ENCODE data around the gene ANKS1A. TPM values are rescaled to one million over a fixed set of nuclear protein-coding genes. Genes with fewer than 3 reads are reported as not detected.

Gene ANKS1A
- total RNA-seq, 1 donor from 2014 or later: 20.9 TPM

DNA sequence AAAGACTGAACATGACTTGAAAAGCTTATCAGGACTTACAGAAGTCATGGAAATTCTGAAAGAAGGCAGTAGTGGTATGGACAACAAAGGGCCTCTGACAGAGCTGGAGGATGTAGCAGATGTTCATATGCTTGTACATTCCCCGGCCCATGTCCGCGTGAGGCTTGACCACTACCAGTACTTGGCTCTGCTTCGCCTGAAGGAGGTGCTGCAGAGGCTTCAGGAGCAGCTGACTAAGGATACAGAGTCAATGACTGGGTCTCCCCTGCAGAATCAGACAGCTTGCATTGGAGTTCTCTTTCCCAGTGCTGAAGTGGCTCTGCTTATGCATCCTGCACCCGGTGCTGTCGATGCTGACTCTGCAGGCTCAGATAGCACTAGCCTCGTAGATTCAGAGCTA lies 30.4 kb upstream of the ANKS1A start:
- no peaks in the 10 kb centered on the region for H3K4me1 ChIP-seq
- intact Hi-C loops (cut with DNase I): no loop called here
- no peak overlapping the region for H3K4me3 ChIP-seq
- no peaks in the 10 kb centered on the region for H3K27me3 ChIP-seq
- H3K9me3 ChIP-seq: no peaks in the 10 kb centered on the region
- no peak overlapping the region for H3K27ac ChIP-seq
- DNase-seq (ENCODE audit: low spot score in 2 of 2): no peak
- TF ChIP-seq, protein P1, sequence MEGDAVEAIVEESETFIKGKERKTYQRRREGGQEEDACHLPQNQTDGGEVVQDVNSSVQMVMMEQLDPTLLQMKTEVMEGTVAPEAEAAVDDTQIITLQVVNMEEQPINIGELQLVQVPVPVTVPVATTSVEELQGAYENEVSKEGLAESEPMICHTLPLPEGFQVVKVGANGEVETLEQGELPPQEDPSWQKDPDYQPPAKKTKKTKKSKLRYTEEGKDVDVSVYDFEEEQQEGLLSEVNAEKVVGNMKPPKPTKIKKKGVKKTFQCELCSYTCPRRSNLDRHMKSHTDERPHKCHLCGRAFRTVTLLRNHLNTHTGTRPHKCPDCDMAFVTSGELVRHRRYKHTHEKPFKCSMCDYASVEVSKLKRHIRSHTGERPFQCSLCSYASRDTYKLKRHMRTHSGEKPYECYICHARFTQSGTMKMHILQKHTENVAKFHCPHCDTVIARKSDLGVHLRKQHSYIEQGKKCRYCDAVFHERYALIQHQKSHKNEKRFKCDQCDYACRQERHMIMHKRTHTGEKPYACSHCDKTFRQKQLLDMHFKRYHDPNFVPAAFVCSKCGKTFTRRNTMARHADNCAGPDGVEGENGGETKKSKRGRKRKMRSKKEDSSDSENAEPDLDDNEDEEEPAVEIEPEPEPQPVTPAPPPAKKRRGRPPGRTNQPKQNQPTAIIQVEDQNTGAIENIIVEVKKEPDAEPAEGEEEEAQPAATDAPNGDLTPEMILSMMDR (IDR thresholded peaks at IDR 0.05): no peak
- peaks cover 57 to 68% of the 10 kb centered on the region in 2 donors for H3K36me3 ChIP-seq

DNA sequence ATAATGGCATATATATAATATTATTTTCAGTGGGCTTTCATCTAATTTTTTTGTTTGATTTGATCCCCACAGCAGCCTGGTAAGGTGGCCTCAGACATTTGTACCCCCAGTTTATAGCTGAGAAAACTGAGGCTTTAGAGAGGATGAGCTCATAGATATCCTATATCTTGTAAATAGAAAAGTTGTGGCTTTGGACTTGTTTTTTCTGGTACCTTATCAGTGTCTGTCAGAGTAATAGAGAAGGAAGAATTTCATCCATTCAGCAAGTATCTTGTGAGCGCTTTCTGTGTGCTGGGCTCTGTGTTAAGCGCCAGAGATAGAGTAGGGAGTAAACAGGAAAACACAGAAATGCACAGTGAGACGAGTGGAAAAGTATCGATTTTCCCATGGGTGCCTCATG lies 29.1 kb upstream of the ANKS1A start:
- H3K27ac ChIP-seq: no peak overlapping the region

DNA sequence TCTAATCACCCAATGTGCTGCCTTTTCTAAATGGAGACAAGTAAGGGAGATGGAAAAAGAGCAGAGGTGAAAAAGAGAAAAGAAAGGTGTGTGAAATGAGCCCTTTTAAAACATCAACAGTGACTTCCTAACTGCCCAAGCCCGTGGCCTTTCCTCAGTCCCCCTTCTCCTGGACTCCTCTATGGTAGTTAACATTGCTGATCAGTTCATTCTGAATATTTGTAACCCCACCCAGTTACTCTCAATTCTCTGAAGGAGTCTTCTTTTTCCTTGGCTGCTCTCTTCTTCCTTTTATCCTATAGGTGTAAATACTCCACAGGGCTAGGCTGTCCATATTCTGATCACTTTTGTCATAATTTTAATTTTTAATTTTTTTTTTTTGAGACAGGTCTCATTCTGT lies 28.3 kb upstream of the ANKS1A start:
- intact Hi-C loops (cut with DNase I): no loop called here
- TF ChIP-seq, protein P1 (IDR thresholded peaks at IDR 0.05): no peak
- H3K36me3 ChIP-seq: peaks cover 50 to 67% of the 10 kb centered on the region in 2 donors

More for the DNA sequence above, 29.1 kb upstream of the ANKS1A start:
- H3K9me3 ChIP-seq: no peaks in the 10 kb centered on the region
- no peaks in the 10 kb centered on the region for H3K27me3 ChIP-seq
- no peak overlapping the region for H3K4me3 ChIP-seq
- intact Hi-C loops (cut with DNase I): no loop called here
- no peak for DNase-seq (ENCODE audit: low spot score in 2 of 2)
- H3K4me1 ChIP-seq: no peaks in the 10 kb centered on the region
- TF ChIP-seq, protein P1 (IDR thresholded peaks at IDR 0.05): no peak
- peaks cover 56 to 73% of the 10 kb centered on the region in 2 donors for H3K36me3 ChIP-seq

DNA sequence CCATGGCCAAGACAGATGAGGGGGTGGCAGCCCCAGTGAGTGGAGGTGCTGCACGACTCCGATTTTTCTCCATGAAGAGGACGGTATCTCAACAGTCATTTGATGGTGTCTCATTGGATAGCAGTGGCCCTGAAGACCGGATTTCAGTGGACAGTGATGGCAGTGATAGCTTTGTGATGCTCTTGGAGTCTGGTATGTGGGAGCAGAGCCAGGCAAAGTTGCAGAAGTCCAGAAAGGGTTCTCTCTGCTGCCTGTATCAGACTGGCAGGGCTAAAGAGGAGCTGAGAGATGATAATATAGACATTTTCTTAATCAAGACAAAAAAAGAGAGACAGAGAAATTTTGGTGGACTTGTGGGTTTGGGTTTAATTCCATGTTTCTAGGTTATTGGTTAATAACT lies 25.0 kb upstream of the ANKS1A start:
- Histone ChIP-seq H3K4me3 (no peak overlapping the region), H3K9me3 (no peaks in the 10 kb centered on the region), H3K27ac (no peak overlapping the region), H3K27me3 (no peaks in the 10 kb centered on the region), H3K36me3 (peaks cover 39 to 51% of the 10 kb centered on the region in 2 donors), H3K4me1 (no peaks in the 10 kb centered on the region)
- TF ChIP-seq, protein P1 (IDR thresholded peaks at IDR 0.05): no peak
- intact Hi-C loops (cut with DNase I): no loop called here
- DNase-seq (ENCODE audit: low spot score in 2 of 2): no peak

More for the DNA sequence above, 28.3 kb upstream of the ANKS1A start:
- Histone ChIP-seq H3K27me3 (no peaks in the 10 kb centered on the region), H3K27ac (no peak overlapping the region), H3K4me1 (no peaks in the 10 kb centered on the region), H3K4me3 (no peak overlapping the region), H3K9me3 (no peaks in the 10 kb centered on the region)
- DNase-seq (ENCODE audit: low spot score in 2 of 2): no peak

DNA sequence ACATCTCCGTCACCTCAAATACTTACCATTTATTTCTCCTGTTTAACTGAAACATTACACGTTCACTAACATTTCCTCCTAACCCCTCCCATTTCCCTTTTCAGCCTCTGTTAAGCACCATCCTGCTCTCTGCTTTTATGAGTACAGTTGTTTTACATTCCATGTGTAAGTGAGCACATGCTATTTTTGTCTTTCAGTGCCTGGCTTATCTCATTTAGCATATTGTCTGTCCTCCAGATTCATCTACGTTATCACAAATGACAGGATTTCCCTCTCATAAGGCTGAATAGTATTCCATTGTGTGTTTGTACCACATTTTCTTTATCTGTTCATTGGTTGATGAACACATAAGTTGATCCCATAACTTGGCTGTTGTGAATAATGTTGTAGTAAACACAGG lies 23.9 kb upstream of the ANKS1A start:
- H3K27ac ChIP-seq: no peak overlapping the region
- no peaks in the 10 kb centered on the region for H3K27me3 ChIP-seq
- TF ChIP-seq, protein P1 (IDR thresholded peaks at IDR 0.05): no peak
- intact Hi-C loops (cut with DNase I): no loop called here
- peaks cover 36 to 44% of the 10 kb centered on the region in 2 donors for H3K36me3 ChIP-seq
- H3K9me3 ChIP-seq: no peaks in the 10 kb centered on the region
- no peak overlapping the region for H3K4me3 ChIP-seq
- no peak for DNase-seq (ENCODE audit: low spot score in 2 of 2)
- H3K4me1 ChIP-seq: no peaks in the 10 kb centered on the region

DNA sequence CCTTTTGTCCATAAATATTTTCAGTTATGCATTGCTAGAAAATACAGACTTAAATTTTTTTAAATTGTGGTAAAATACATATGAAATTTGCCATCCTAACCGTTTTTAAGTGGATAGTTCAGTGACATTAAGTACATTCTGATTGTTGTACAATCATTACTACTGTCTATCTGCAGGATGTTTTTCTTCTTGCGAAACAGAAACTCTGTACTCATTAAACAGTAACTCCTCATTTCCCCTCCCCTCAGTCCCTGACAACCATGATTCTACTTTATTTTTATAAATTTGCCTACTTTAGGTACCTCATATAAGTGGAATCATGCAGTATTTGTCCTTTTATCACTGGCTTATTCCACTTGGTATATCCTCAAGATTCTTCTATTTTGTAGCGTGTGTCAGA lies 22.5 kb upstream of the ANKS1A start:
- Histone ChIP-seq H3K4me1 (no peaks in the 10 kb centered on the region), H3K27ac (no peak overlapping the region), H3K36me3 (peaks cover 37 to 49% of the 10 kb centered on the region in 2 donors), H3K4me3 (no peak overlapping the region), H3K9me3 (no peaks in the 10 kb centered on the region), H3K27me3 (no peaks in the 10 kb centered on the region)
- DNase-seq (ENCODE audit: low spot score in 2 of 2): no peak
- TF ChIP-seq, protein P1 (IDR thresholded peaks at IDR 0.05): no peak
- intact Hi-C loops (cut with DNase I): no loop called here

Data from ascending aorta (tissue), 2 donors.